ENCODE data around the gene SOS2.

DNA sequence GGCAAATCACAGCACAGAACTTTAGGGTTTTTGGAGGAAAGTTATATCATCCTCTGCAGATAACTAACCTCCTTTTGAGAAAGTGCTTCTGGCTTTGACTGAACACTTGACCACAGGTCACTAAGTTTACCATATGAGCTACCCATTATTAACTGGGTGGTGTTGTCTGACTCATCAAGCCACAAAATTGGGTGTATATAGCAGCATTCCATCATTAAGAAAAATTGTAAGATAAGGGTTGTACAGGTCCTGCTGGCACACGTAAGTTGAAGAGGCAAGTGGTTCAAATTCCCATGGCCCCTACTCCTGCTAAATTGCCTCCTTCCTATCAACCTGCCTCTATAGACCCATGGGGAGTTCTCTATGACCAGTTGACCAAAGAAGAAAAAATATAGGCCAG is 41.1 kb upstream of the SOS2 start:
- TF ChIP-seq JUND (IDR thresholded peaks at IDR 0.05; ENCODE audit: low read length) = no peak
- TF ChIP-seq RFX5 (IDR thresholded peaks at IDR 0.05; ENCODE audit: borderline replicate concordance, low read depth, low read length) = no peak
- TF ChIP-seq, protein P1, sequence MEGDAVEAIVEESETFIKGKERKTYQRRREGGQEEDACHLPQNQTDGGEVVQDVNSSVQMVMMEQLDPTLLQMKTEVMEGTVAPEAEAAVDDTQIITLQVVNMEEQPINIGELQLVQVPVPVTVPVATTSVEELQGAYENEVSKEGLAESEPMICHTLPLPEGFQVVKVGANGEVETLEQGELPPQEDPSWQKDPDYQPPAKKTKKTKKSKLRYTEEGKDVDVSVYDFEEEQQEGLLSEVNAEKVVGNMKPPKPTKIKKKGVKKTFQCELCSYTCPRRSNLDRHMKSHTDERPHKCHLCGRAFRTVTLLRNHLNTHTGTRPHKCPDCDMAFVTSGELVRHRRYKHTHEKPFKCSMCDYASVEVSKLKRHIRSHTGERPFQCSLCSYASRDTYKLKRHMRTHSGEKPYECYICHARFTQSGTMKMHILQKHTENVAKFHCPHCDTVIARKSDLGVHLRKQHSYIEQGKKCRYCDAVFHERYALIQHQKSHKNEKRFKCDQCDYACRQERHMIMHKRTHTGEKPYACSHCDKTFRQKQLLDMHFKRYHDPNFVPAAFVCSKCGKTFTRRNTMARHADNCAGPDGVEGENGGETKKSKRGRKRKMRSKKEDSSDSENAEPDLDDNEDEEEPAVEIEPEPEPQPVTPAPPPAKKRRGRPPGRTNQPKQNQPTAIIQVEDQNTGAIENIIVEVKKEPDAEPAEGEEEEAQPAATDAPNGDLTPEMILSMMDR (IDR thresholded peaks at IDR 0.05; ENCODE audit: control extremely low read depth in 1 of 3, insufficient read depth in 1 of 3, low read depth in 1 of 3, low read length in 3 of 3) = no peak
- TF ChIP-seq SIX5 (IDR thresholded peaks at IDR 0.05; ENCODE audit: low read depth, low read length) = no peak
- no peak for TF ChIP-seq EP300 (IDR thresholded peaks at IDR 0.05; ENCODE audit: borderline replicate concordance in 1 of 2, low read depth in 2 of 2, low read length in 2 of 2)
- no peak for TF ChIP-seq CBX5 (IDR thresholded peaks at IDR 0.05; ENCODE audit: low read depth, low read length)
- TF ChIP-seq TEAD4 (IDR thresholded peaks at IDR 0.05; ENCODE audit: low read depth, low read length) = no peak
- no peak for TF ChIP-seq ASH2L (IDR thresholded peaks at IDR 0.05; ENCODE audit: low read length)
- TF ChIP-seq EZH2 (IDR thresholded peaks at IDR 0.05; ENCODE audit: low read depth, low read length, severe bottlenecking) = no peak

Measured in H1 (cell line).